K562 (cell line): ENCODE measurements around the gene HES5. TPM values are rescaled to one million over a fixed set of nuclear protein-coding genes. Genes with fewer than 3 reads are reported as not detected.

Source experiments
- KHSRP ChIP-seq: fragments of 450-650 bp; IDR thresholded peaks from 2 replicates; pipeline ENCODE4 v1.6.1; 2017
- LEF1 ChIP-seq: fragments of 450-650 bp; IDR thresholded peaks from 2 replicates; pipeline ENCODE4 v1.6.1; 2016; ENCODE audit warnings: mild to moderate bottlenecking
- NUFIP1 ChIP-seq: fragments of 450-650 bp; IDR thresholded peaks from 2 replicates; pipeline ENCODE4 v1.6.1; 2018; ENCODE audit not compliant: partially characterized antibody
- RBM17 ChIP-seq: fragments of 200-400 bp; formaldehyde crosslinking; IDR thresholded peaks from 2 replicates; pipeline ENCODE4 v1.6.1; 2017; ENCODE audit warnings: low read depth, mild to moderate bottlenecking, low read length, borderline replicate concordance
- THRAP3 ChIP-seq: fragments of 450-650 bp; IDR thresholded peaks from 2 replicates; pipeline ENCODE4 v1.6.1; 2016; ENCODE audit warnings: mild to moderate bottlenecking, inconsistent platforms, borderline replicate concordance
- ZNF282 ChIP-seq: sonication (generic); formaldehyde crosslinking; IDR thresholded peaks from 2 replicates; pipeline ENCODE4 v1.8.1; 2023; ENCODE audit warnings: missing genetic modification reagents
- polyA plus RNA-seq, 8 experiments: library from polyadenylated mRNA; depleted of rRNA in 4 of 8; stranded (reverse) in 5 of 8; unstranded in 3 of 8; fragments of >200 nt; fragmentation: Nextera tagmentation in 2 of 8; fragmentation: Illumina TruSeq in 1 of 8; extraction: Ambion mirVana in 2 of 8; extraction: Trizol in 1 of 8; gene quantifications; 2 replicates each; pipeline versions ENCODE4 v1.2.1 to v1.2.3, GENCODE V29; 2011 to 2014; ENCODE audit warnings: inconsistent platforms in 1 of 8, missing spikeins in 1 of 8
- total RNA-seq, 7 experiments: library from RNA; depleted of rRNA in 6 of 7; stranded (reverse); fragments of >200 nt in 6 of 7; fragmentation: Illumina TruSeq in 2 of 7; extraction: Trizol in 2 of 7; gene quantifications; 2 replicates each; pipeline versions ENCODE4 v1.2.1 to v1.2.3, GENCODE V29; 2011 to 2021; ENCODE audit warnings: low replicate concordance in 1 of 7
- TF ChIP-seq, protein P1 (sequence below), 2 experiments: fragments of 450-650 bp in 1 of 2; sonication (generic) in 1 of 2; formaldehyde crosslinking in 1 of 2; IDR thresholded peaks; 2 replicates each; pipeline versions ENCODE4 v1.7.1 to v1.9.0; 2016 to 2022; ENCODE audit warnings: inconsistent platforms in 1 of 2, mild to moderate bottlenecking in 1 of 2, missing genetic modification reagents in 1 of 2
- TF ChIP-seq, protein P2 (sequence below): fragments of 250-450 bp; sonication (Bioruptor Pico); IDR thresholded peaks from 2 replicates; pipeline ENCODE4 v1.8.0; 2021; ENCODE audit warnings: mild to moderate bottlenecking, moderate library complexity
- TF ChIP-seq, protein P3 (sequence below): sonication (generic); formaldehyde crosslinking; IDR thresholded peaks from 2 replicates; pipeline ENCODE4 v1.8.0; 2023; ENCODE audit warnings: missing genetic modification reagents, mild to moderate bottlenecking, borderline replicate concordance
- TF ChIP-seq, protein P4 (sequence below): sonication (generic); formaldehyde crosslinking; IDR thresholded peaks from 2 replicates; pipeline ENCODE4 v1.8.1; 2022; ENCODE audit warnings: missing genetic modification reagents

The HES5 gene
- total and polyA plus RNA-seq, 9 of the 15 experiments (the other 6 are each of a cell fraction or from before 2014, with no cell fraction given) = not detected

DNA sequence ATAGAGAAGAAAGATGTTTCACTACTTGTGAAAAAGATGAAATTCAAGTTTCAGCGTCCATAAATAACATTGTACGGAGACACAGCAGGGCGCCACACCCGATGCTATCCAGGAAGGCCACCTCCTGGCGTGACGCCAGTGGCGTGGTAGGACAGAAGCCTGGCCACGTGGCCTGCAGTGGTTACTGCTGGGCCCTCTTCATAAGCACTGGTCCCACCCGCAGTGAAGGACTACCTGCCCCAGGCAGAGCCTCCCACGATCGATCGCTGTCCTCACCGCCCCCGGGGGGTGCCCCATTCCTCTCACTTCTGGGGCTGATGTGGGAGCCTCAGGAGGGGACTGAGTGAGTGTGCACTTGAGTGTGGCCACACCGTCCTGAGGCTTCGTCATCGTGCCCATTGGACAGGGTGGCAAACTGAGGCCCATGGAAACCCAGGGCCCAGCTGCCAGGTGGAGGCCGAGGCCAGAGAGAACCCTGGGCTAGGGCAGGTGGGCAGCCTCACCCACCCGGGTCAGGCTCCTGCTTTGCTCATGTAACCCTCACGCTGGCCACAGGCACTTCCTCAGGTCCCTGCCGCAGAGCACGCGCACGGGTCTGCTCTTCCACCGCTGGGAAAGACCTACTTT is 11.7 kb upstream of the HES5 start (continued):
- TF ChIP-seq, protein P1, sequence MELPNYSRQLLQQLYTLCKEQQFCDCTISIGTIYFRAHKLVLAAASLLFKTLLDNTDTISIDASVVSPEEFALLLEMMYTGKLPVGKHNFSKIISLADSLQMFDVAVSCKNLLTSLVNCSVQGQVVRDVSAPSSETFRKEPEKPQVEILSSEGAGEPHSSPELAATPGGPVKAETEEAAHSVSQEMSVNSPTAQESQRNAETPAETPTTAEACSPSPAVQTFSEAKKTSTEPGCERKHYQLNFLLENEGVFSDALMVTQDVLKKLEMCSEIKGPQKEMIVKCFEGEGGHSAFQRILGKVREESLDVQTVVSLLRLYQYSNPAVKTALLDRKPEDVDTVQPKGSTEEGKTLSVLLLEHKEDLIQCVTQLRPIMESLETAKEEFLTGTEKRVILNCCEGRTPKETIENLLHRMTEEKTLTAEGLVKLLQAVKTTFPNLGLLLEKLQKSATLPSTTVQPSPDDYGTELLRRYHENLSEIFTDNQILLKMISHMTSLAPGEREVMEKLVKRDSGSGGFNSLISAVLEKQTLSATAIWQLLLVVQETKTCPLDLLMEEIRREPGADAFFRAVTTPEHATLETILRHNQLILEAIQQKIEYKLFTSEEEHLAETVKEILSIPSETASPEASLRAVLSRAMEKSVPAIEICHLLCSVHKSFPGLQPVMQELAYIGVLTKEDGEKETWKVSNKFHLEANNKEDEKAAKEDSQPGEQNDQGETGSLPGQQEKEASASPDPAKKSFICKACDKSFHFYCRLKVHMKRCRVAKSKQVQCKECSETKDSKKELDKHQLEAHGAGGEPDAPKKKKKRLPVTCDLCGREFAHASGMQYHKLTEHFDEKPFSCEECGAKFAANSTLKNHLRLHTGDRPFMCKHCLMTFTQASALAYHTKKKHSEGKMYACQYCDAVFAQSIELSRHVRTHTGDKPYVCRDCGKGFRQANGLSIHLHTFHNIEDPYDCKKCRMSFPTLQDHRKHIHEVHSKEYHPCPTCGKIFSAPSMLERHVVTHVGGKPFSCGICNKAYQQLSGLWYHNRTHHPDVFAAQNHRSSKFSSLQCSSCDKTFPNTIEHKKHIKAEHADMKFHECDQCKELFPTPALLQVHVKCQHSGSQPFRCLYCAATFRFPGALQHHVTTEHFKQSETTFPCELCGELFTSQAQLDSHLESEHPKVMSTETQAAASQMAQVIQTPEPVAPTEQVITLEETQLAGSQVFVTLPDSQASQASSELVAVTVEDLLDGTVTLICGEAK (IDR thresholded peaks at IDR 0.05) = no peak
- TF ChIP-seq, protein P1 (CRISPR knock-in tag; IDR thresholded peaks at IDR 0.05) = no peak
- TF ChIP-seq ZNF282 = no peak
- TF ChIP-seq RBM17 = no peak
- TF ChIP-seq, protein P2, sequence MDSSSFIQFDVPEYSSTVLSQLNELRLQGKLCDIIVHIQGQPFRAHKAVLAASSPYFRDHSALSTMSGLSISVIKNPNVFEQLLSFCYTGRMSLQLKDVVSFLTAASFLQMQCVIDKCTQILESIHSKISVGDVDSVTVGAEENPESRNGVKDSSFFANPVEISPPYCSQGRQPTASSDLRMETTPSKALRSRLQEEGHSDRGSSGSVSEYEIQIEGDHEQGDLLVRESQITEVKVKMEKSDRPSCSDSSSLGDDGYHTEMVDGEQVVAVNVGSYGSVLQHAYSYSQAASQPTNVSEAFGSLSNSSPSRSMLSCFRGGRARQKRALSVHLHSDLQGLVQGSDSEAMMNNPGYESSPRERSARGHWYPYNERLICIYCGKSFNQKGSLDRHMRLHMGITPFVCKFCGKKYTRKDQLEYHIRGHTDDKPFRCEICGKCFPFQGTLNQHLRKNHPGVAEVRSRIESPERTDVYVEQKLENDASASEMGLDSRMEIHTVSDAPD = no peak
- no peak for TF ChIP-seq NUFIP1
- no peak for TF ChIP-seq THRAP3
- peak; percentile 67 for TF ChIP-seq LEF1
- TF ChIP-seq, protein P3, sequence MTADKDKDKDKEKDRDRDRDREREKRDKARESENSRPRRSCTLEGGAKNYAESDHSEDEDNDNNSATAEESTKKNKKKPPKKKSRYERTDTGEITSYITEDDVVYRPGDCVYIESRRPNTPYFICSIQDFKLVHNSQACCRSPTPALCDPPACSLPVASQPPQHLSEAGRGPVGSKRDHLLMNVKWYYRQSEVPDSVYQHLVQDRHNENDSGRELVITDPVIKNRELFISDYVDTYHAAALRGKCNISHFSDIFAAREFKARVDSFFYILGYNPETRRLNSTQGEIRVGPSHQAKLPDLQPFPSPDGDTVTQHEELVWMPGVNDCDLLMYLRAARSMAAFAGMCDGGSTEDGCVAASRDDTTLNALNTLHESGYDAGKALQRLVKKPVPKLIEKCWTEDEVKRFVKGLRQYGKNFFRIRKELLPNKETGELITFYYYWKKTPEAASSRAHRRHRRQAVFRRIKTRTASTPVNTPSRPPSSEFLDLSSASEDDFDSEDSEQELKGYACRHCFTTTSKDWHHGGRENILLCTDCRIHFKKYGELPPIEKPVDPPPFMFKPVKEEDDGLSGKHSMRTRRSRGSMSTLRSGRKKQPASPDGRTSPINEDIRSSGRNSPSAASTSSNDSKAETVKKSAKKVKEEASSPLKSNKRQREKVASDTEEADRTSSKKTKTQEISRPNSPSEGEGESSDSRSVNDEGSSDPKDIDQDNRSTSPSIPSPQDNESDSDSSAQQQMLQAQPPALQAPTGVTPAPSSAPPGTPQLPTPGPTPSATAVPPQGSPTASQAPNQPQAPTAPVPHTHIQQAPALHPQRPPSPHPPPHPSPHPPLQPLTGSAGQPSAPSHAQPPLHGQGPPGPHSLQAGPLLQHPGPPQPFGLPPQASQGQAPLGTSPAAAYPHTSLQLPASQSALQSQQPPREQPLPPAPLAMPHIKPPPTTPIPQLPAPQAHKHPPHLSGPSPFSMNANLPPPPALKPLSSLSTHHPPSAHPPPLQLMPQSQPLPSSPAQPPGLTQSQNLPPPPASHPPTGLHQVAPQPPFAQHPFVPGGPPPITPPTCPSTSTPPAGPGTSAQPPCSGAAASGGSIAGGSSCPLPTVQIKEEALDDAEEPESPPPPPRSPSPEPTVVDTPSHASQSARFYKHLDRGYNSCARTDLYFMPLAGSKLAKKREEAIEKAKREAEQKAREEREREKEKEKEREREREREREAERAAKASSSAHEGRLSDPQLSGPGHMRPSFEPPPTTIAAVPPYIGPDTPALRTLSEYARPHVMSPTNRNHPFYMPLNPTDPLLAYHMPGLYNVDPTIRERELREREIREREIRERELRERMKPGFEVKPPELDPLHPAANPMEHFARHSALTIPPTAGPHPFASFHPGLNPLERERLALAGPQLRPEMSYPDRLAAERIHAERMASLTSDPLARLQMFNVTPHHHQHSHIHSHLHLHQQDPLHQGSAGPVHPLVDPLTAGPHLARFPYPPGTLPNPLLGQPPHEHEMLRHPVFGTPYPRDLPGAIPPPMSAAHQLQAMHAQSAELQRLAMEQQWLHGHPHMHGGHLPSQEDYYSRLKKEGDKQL (CRISPR knock-in tag) = no peak
- TF ChIP-seq, protein P4, sequence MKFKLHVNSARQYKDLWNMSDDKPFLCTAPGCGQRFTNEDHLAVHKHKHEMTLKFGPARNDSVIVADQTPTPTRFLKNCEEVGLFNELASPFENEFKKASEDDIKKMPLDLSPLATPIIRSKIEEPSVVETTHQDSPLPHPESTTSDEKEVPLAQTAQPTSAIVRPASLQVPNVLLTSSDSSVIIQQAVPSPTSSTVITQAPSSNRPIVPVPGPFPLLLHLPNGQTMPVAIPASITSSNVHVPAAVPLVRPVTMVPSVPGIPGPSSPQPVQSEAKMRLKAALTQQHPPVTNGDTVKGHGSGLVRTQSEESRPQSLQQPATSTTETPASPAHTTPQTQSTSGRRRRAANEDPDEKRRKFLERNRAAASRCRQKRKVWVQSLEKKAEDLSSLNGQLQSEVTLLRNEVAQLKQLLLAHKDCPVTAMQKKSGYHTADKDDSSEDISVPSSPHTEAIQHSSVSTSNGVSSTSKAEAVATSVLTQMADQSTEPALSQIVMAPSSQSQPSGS (CRISPR knock-in tag) = no peak
- TF ChIP-seq KHSRP = no peak
